Stimulated activated CD8-positive, alpha-beta memory T cell treated with anti-CD3 and anti-CD28 coated beads, Interleukin-12 subunit alpha, Interleukin-12 subunit beta, amount 100 ng/mL, for 4 hours (primary cell): ENCODE results near the gene SNF8.
"Not testable (repeated sequence)": the region's sequence is repeated elsewhere in the genome, so short reads cannot be mapped to it uniquely, and the experiment has no call there.

Experiments
- DNase-seq: peaks from one replicate; pipeline ENCODE4 v3.0.0-alpha.2; 2020; ENCODE audit warnings: low read depth

The SNF8 gene, protein sequence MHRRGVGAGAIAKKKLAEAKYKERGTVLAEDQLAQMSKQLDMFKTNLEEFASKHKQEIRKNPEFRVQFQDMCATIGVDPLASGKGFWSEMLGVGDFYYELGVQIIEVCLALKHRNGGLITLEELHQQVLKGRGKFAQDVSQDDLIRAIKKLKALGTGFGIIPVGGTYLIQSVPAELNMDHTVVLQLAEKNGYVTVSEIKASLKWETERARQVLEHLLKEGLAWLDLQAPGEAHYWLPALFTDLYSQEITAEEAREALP

DNA sequence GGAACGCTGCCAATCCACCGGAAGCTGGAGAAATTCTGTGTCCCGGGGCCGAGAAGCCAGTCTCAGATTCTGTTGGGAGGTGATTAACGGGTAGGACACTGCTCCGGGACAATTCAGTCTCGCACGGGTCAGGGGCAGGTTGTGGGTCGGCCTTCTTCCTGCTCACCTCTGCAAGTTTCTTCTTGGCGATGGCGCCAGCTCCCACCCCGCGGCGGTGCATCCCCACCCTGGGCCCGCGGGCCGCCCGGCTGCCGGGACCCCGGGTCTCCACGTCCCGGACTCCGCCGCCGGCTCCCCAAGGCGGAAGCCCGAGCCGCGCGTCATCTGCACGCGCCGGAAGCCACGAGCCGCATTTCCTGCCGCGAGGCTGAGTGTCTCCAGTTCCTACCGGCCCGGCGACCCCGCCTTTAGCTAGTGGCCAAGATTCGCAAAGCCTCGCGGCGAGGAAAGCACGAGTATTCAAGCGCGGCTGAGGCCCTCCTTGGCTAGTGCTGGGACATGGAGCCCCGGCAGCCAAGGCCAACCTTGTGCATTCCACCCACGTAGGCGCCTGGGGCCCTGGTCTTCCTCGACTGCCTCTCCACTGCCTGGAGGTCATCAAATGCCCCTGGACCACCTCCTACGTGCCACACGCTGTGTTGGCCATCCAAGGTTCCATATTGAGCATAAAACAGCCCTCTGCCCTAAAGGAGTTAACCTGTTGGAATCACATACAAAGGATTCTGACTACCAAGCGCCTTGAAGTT, at the start of gene SNF8:
Gene SNF8 (minus strand): TSS at position 328 of the 746 bp plus-strand sequence. CDS start 108 bp downstream, at position 220.
- DNase-seq, result peak; percentile 89

DNA sequence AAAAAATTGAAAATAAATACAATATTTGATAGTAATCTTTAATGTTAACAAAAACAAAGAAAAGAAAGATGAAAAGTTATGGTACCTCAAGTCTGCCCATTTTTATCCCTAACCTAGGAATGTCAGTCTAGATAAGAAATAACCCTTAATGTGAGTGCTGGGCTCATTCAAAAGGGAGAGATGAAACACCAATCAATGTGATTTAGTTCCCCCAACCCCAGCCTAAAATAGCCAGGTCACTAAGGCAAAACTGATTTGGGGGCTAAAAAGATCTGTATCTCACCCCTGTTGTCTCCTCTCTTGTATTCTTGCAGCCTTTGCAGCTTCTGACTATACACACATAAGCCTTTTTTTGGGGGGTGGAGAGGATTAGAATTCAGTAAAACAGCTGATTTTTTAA, 49.3 kb upstream of the SNF8 start:
- DNase-seq, result no peak

DNA sequence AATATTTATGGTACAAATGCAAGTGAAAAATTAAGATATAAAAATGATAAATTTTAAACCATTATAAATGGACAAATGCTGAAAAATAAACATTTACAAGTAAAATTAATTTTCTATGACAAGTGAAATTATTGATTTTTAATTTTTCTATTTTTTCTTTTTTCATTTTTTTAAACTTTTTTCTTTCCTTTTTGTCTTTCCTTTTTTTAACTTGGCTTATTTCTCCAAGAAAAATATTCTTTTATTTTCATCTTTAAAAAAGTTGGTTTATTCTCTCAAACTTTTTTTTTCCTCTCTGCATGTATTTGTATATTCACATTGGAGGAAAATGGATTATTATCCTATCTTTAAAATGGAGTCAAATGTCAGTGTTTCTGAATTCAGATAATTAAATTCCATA, 48.7 kb upstream of the SNF8 start:
- DNase-seq, result no peak

DNA sequence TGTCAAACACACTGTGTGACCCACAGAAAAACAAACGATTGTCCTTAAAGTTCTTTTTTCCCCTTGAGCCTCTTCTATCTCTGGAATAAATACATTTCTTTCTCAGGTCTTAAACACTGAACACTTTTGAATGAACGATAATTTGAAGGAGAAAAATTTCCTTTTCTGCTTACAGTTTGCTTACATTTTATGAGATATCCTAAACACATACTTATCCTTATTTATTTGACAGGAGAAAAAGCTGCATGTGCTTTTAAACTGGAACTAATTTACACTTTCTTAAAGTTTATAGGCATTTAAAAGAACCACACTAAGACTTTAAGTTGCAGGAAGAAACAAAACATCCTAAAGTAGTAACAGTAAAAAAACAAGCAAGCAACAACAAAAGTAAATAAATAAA, 47.8 kb upstream of the SNF8 start:
- no peak for DNase-seq

DNA sequence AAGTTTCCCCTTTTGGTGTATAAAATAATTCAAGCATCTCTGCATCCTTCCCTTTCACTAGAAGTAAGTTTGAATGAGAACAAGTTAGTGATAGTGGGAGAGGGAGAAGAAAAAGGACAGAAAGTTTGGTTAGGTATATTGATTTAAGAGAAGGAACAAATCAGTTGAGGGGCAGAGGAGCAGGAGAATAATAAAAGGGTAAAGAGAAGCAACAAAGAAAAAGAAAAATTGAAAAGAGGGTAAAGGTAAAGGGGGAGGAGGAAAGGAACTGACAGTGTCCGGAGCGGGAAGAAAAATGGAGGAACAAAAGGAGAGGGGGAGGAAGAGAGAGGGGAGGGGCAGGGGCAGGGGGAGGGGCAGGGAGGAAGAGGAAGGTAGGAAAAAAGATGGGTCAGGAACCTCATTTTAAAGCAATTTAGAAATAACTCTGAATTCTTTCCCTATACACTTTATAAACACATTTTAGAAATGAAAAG, 46.3 kb upstream of the SNF8 start:
- no peak for DNase-seq

DNA sequence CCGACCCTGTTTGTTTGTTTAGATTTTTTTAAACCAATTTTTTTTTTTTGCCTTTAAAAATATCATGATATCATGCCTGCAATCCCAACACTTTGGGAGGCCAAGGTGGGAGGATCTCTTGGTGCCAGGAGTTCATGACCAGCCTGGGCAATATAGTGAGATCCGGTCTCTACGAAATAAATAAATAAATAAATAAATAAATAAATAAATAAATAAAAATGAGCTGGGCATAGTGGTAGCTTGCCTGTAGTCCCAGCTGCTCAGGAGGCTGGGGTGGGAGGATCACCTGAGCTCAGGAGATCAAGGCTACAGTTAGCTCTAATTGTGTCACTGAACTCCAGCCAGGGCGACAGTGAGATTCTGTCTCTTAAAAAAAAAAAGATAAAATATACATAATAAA, 44.5 kb upstream of the SNF8 start:
- no peak for DNase-seq

DNA sequence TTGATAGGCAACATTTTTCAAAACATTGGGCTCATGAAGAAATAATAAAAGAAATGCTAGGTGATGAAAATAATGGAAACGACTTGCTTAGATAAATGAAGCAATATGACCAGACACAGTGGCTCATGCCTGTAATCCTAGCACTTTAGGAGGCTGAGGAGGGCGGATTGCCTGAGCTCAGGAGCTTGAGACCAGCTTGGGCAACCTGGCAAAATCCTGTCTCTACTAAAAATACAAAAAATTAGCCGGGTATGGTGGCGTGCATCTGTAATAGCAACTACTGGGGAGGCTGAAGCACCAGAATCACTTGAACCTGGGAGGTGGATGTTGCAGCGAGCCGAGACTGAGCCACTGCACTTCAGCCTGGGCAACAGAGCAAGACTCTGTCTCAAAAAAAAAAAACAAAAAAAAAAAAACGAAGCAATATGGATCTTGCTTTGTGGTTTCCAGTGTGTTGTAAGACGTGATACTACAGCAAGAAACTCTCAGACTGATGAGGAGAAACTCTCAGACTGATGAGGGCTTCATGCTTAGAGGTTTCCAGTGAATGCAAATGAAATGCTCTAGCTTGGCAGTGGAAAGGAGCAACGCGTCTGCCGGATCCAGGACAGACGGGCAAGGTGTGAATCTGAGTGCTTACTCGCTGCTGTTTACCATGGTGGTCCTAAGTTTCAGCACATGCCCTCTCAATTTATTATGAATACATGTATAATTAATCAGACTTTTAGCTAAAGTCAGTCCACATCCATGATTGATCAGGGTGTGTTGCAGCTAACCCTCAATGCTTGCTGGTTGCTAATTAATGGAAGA, 41.0 kb upstream of the SNF8 start:
- no peak for DNase-seq

DNA sequence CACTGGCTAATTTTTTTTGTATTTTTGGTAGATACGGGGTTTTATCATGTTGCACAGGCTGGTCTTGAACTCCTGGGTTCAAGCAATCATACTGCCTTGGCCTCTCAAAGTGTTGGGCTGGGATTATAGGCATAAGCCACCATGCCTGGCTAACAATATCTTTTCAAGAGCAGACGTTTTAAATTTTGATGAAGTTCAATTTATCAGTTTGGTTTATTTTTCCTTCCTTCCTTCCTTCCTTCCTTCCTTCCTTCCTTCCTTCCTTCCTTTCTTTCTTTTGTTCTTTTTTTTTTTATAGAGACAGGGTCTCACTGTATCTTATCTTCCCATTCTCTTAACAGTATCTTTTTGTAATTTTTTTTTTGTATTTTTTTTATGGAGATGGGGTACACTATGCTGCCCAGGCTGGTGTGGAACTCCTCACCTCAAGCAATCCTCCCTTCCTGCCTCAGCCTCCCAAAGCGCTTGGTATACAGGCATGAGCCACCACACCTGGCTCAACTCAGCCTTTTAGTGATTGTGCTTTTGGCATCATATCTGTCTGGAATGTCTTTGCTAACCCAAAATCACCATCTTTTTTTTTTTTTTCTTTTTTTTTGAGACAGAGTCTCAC, 37.4 kb upstream of the SNF8 start:
- no peak for DNase-seq

DNA sequence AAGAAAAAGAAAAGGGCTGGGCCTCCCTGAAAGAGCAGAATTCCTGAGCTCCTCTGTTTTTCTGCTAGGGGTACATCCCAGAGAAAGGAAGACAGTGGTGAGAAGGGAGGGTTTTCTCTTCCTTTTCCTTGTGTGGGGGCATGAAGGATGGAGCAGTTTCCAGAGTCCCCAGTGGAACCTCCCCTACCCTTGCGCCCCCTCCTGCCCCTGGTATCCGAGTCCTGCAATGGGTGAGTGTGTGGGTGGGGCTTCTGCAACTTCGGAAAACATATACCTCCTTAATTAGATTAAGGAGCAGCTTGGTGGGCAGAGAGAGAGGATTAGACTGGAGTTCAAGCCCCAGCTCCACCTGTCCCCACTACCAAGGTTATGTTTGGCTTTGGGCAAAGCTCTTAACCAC, 29.2 kb upstream of the SNF8 start:
- DNase-seq, result no peak

DNA sequence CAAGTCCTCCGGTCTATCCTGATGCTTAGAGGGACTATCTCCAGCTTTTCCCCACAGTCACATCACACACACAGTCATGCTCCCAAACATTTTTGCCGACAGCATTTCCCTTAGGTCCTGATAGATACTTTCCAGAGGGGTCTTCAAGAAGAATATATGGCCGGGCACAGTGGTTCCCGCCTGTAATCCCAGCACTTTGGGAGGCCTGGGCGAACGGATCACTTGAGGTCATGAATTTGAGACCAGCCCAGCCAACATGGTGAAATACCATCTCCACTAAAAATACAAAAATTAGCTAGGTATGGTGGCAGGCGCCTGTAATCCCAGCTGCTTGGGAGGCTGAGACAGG, 28.1 kb upstream of the SNF8 start:
- no peak for DNase-seq

DNA sequence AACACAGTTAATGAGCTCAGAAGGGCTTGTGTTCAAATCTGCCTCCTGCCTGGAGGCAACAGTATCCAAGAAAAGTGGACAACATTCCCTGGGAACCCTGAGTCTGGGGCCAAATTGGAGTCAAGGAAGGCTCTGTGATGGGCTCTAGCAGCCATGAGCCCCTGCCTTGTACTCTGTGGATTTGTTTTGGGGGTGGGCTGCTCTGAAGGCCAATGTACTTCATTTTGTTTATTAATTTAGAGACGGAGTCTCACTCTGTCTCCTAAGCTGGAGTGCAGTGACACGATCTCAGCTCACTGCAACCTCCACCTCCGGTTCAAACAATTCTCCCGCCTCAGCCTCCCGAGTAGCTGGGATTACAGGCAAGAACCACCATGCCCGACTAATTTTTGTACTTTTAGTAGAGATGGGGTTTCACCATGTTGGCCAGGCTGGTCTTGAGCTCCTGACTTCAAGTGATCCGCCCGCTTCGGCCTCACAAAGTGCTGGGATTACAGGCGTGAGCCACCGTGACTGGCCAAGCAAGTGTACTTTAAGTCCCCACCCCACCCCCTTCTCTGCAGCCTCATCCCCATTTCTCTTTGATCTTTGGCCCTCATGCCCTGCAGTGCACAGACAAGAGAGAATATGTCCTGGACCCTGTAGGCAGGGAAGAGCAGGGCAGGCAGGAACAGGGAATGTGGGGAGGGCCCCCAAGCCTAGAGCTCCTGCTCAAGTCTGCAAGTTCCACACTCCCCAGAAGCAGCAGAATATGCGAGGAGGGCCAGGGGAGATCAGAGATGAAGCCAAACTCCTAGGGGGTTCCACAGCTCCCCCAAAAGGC, 26.4 kb upstream of the SNF8 start:
- no peak for DNase-seq

DNA sequence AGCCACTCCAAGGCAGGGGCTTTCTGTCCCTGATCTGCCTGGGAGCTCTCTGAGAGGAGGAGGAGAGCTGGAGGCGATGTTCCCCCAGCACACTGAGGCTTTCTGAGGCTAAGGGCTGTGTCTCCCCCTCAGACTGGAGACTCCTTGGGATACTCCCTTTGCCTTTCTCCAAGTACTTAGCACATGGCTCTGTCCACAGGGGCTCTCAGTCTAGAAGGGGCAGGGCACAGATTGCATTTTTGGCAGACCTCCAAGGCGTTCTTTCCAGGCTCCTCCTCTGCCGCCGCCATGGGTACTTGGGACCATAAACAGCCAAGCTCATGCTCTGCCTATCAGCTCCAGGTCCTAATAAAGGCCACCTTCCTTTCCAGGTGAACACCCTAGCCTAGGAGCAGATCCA, 25.6 kb upstream of the SNF8 start:
- DNase-seq, result no peak

DNA sequence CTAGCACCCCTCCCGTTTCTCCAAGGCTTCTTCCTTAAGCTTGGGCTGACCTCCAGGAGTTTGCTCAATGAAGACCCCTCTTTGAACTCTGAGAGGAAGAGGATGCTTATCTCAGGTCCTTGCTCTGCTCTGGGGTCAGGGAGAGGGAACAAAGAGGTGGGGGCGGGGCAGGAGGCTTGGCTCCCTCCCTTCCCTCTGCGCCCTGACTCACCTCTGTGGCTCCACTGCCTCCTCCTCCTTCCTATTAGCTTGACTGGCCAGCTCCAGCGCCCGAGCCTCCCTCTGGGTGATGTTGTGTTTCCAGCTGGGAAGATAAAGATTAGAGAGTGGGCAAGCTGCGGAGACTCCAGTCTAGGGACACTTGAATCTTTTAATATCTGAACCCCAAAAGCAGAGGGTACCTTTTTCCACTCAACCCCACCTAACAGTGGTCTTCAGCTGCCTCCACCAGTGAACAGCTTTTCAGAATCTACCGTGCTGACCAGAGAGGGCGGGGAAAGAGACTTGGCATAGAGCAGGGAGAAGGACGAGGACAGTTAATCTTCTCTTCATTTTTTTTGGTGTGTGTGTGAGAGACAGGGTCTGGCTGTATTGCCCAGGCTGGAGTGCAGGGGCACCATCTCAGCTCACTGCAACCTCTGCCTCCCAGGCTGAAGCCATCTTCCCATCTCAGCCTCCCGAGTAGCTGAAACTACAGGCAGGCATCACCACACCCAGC, 17.0 kb upstream of the SNF8 start:
- no peak for DNase-seq

DNA sequence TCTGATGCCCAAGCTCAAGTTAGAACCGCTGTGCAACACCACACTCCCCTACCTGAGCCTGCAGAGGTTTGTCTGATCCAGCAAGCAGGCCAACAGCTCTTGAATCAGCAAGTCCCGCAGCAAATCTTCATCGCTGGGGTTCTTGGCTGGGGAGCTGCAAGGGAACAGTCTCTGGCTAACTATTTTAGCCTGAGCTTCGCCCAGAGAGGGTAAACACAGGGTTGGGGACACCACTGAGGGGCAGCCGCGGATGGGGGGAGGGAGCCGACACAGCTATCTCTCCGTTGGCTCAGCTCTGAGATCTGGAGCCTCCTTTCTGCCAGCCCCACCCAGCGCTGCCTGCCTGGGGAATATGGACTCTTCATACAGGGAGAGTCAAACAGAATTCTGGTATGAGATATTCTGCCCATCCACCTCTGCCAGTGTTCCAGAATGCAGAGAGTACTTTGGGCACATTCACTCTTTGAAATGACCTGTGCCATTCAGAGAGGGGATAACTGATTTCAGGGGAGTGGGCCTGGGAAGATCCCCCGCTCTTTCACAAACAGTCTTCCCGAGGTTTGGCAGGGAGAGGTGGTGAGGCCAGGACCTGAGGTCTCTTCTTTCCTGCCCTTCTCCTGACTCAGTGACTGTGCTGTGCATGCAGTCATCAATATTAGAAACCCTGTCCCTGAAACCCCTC, 16.3 kb upstream of the SNF8 start:
- no peak for DNase-seq

DNA sequence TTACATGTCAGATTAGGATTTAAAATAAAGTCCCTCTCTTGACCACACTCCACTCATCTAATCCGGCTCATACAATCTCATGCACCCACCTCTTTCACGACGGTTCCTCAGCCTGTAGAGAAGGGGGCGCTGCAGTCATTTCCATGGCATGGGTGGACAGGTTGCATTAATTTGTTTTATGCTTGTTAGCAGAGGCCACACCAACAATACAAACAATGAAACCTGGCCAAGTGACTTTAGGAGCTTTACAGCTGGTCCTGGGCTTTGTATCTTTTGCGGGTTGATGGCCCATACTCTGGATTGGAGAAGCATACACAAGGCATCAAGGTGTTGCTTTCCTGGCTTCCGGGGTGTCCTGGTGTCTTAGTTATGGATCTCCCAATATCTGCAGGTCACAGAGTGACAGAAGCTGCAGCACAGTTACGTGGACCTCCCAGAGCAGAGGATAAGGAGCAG, 9.7 kb upstream of the SNF8 start:
- no peak for DNase-seq

DNA sequence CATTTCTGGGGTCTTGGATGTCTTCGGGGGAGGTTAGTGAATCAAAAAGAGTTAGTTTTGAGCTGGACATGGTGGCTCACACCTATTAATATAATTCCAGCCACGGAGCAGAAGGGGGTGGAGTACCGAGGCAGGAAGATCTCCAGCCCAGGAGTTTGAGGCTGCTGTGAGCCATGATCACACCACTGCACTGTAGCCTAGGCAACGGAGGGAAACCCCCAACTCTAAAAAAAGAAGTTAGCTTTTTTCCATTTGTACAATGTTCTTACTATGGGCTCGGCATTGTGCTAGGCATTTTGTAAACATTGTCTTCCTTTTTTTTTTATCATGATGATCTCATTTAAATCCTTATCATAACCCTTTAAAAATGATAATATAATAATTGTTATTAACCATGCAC, 8.3 kb upstream of the SNF8 start:
- no peak for DNase-seq

DNA sequence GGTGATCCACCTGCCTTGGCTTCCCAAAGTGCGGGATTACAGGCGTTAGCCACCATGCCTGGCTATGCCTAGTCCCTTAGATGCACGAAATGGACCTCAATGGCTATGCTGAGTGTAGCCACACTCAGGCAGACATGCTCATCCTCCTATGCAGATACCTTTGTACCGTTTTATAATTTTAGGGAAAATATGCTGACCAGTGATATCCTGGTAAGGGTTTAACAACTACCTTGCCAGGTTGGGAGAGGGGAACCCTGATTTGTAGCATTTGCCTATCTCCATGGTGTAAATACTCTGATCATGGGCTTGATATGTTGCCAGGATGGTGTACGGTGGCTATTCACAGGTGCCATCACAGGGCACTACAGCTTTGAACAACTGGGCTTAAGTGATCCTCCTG, 6.9 kb upstream of the SNF8 start:
- DNase-seq, result no peak

DNA sequence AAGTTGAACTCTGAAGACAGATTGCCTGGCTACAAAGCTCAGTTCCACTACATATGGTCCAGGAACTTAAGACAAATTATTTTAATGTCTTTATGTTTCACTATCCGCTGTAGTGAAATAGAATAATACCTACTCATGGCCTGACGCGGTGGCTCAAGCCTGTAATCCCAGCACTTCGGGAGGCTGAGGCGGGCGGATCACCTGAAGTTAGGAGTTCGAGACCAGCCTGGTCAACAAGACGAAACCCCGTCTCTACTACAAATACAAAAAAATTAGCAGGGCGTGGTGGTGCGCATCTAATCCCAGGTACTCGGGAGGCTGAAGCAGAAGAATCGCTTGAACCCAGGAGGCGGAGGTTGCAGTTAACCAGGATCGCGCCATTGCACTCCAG, 614 bp upstream of the SNF8 start:
- DNase-seq, result not testable (repeated sequence)

DNA sequence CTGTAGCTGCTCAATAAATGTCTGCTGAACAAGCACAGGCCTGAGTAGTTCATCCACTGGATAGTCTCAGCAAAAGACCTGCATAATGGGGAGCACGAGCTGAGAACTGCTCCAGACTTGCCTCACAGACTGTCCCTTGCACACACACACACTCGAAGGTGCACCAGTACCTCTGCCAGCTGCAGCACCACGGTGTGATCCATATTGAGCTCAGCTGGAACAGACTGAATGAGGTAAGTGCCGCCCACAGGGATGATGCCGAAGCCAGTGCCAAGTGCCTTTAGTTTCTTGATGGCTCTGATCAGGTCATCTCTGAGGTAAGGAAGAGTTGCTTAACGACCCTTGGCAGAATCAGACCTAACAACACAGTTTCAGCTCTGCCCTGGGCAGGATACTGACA, 11.6 kb downstream of the SNF8 start:
- DNase-seq, result no peak

DNA sequence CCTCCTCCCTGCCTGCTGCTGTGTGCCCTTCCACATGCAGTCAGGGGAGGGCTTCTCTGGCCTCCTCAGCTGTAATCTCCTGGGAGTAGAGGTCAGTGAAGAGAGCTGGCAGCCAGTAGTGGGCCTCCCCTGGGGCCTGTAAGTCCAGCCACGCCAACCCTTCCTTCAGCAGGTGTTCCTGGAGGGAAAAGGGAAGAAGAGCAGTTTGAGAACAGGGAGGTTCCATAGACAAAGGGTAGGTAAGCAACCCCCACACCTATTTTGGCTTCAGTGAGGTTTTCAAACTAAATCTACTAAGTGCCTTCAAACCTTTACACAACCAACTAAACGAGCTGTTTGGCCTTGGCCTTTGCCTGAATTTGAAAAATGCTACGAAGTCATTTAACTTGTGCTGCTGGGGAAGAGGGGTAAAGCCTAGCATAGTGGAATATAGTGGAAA, 14.2 kb downstream of the SNF8 start:
- no peak for DNase-seq
